ENCODE measurements around the gene GRID2IP. TPM values are rescaled to one million over a fixed set of nuclear protein-coding genes. Genes with fewer than 3 reads are reported as not detected.

Gene GRID2IP
- total and polyA plus RNA-seq, 5 donors from 2014 or later: 0.10 to 0.15 TPM; not detected in 3

DNA sequence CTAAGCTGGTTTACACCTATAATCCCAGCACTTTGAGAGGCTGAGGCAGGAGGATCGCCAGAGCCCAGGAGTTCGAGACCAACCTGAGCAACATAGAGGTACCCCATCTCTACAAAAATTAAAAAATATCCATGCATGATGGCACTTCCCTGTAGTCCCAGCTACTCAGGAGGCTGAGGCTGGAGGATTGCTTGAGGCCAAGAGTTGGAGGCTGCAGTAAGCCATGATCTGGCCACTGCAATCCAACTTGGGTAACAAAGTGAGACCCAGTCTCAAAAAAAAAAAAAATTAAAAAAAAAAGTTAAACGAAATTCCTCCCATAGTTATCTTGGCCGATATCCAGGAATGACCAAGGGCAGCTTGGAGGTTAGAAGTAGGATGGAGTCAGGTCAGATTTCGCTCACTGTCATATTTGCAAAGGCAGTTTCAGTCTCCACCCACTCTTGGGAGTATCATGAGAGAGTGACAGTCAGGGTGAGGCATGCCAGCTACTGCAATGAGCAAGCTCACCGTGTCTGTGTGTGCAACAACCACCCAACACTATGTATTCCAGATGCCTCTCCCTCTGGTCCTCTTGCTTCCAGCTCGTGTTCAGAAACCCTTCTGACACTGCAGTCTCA lies 20.0 kb upstream of the GRID2IP start:
- Mint-ChIP-seq H3K27ac (no peak overlapping the region), H3K36me3 (no peaks in the 10 kb centered on the region), H3K4me1 (peaks cover 0 to 2% (median 0%) of the 10 kb centered on the region in 4 donors), H3K4me3 (no peak overlapping the region), H3K9me3 (no peaks in the 10 kb centered on the region), H3K27me3 (peaks cover 8% of the 10 kb centered on the region)
- Histone ChIP-seq H3K9me3 (ENCODE audit: control insufficient read depth in 2 of 2, low read length in 2 of 2) (no peaks in the 10 kb centered on the region), H3K27ac (ENCODE audit: insufficient read depth, low read length, poor library complexity, severe bottlenecking) (no peak overlapping the region), H3K27me3 (ENCODE audit: control insufficient read depth, insufficient read depth, low read length) (no peaks in the 10 kb centered on the region), H3K4me3 (ENCODE audit: low read depth, low read length) (no peak overlapping the region), H3K36me3 (ENCODE audit: control insufficient read depth, insufficient read depth, low read length) (no peaks in the 10 kb centered on the region), H3K4me1 (ENCODE audit: control insufficient read depth, insufficient read depth, low read length, poor library complexity, severe bottlenecking) (no peaks in the 10 kb centered on the region)
- ATAC-seq (ENCODE audit: low read depth in 2 of 2) (no peak), DNase-seq (no peak)

DNA sequence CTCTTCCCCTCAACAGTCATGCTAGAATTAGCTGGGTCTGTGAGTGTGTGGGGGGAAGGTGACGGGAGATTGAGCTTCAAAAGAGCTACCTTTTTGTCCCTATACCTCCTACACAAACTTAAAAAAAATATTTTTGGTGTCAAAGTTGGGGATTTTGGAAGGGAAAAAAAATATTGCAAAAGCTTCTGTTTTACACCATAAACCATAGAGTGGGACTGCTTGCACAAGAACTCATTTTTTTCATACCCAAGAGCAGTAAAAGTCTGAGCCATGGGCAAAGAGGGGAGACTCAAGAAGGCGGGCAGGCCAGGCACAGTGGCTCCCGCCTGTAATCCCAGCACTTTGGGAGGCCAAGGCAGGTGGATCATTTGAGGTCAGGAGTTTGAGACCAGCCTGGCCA lies 16.6 kb upstream of the GRID2IP start:
- no peaks in the 10 kb centered on the region for H3K4me1 ChIP-seq (ENCODE audit: control insufficient read depth, insufficient read depth, low read length, poor library complexity, severe bottlenecking)
- Mint-ChIP-seq H3K36me3 (no peaks in the 10 kb centered on the region), H3K4me1 (no peaks in the 10 kb centered on the region), H3K27ac (no peak overlapping the region), H3K9me3 (no peaks in the 10 kb centered on the region), H3K4me3 (no peak overlapping the region), H3K27me3 (peaks cover 8% of the 10 kb centered on the region)
- no peak overlapping the region for H3K27ac ChIP-seq (ENCODE audit: insufficient read depth, low read length, poor library complexity, severe bottlenecking)
- H3K36me3 ChIP-seq (ENCODE audit: control insufficient read depth, insufficient read depth, low read length): no peaks in the 10 kb centered on the region
- no peaks in the 10 kb centered on the region for H3K9me3 ChIP-seq (ENCODE audit: control insufficient read depth in 2 of 2, low read length in 2 of 2)
- no peak for ATAC-seq (ENCODE audit: low read depth in 2 of 2)
- no peaks in the 10 kb centered on the region for H3K27me3 ChIP-seq (ENCODE audit: control insufficient read depth, insufficient read depth, low read length)
- no peak overlapping the region for H3K4me3 ChIP-seq (ENCODE audit: low read depth, low read length)
- DNase-seq: no peak

DNA sequence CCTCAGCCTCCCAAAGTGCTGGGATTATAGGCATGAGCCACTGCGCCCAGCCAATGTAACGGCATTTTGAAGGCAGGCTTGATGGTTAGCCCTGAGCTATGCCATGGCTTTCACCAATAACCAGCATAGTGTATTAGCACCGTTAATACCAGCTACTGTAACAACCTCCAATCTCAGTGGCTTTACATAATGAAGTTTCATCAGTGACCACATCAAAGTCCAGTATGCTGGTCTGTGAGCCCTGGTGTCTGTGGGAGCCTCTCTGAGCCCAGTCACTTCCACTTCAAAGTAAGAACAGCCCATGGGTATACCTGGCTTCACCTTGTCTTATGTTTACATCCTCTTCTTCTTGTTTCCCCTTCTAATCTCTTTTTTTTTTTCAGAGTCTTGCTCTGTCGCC lies 14.4 kb upstream of the GRID2IP start:
- H3K4me3 Mint-ChIP-seq: no peak overlapping the region
- no peaks in the 10 kb centered on the region for H3K9me3 Mint-ChIP-seq
- peaks cover 8% of the 10 kb centered on the region for H3K27me3 Mint-ChIP-seq
- H3K36me3 Mint-ChIP-seq: no peaks in the 10 kb centered on the region
- H3K4me3 ChIP-seq (ENCODE audit: low read depth, low read length): no peak overlapping the region
- H3K4me1 Mint-ChIP-seq: no peaks in the 10 kb centered on the region
- no peaks in the 10 kb centered on the region for H3K4me1 ChIP-seq (ENCODE audit: control insufficient read depth, insufficient read depth, low read length, poor library complexity, severe bottlenecking)
- H3K9me3 ChIP-seq (ENCODE audit: control insufficient read depth in 2 of 2, low read length in 2 of 2): no peaks in the 10 kb centered on the region
- no peak overlapping the region for H3K27ac Mint-ChIP-seq
- DNase-seq: no peak
- no peaks in the 10 kb centered on the region for H3K36me3 ChIP-seq (ENCODE audit: control insufficient read depth, insufficient read depth, low read length)
- no peak overlapping the region for H3K27ac ChIP-seq (ENCODE audit: insufficient read depth, low read length, poor library complexity, severe bottlenecking)
- H3K27me3 ChIP-seq (ENCODE audit: control insufficient read depth, insufficient read depth, low read length): no peaks in the 10 kb centered on the region
- ATAC-seq (ENCODE audit: low read depth in 2 of 2): no peak

DNA sequence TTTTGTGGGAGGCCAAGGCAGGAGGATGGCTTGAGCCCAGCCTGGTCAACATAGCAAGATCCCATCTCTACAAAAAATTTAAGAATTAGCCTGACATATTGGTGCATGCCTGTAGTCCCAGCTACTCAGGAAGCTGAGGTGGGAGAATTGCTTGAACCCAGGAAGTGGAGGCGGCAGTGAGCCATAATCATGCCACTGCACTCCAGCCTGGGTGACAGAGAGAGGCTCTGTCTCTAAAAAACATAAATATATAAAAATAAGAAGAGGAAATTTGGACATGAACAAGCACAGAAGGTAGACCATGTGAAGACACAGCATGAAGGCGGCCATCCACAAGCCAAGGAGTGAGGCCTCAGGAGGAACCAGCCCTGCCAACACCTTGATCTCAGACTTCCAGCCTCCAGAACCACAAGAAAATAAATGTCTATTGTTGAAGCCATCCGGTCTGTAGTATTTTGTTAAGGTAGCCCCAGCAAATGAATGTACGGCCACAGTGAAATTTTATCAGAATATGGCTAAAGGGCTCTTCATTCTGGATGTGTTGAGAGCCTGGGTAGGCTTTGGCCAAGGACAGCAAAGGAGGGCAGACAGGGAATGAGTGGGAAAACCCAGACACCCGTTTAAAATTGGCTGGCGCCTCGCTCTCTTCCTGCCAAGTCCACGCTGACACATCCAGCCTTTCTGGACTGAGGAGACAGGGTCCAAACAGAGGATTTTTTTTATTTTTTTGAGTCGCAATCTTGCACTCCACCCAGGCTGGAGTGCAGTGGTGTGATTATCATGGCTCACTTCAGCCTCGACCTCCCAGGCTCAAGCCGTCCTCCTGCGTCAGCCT lies 12.9 kb upstream of the GRID2IP start:
- no peak for ATAC-seq (ENCODE audit: low read depth in 2 of 2)
- Histone ChIP-seq H3K36me3 (ENCODE audit: control insufficient read depth, insufficient read depth, low read length) (no peaks in the 10 kb centered on the region), H3K4me3 (ENCODE audit: low read depth, low read length) (no peak overlapping the region), H3K4me1 (ENCODE audit: control insufficient read depth, insufficient read depth, low read length, poor library complexity, severe bottlenecking) (no peaks in the 10 kb centered on the region), H3K27me3 (ENCODE audit: control insufficient read depth, insufficient read depth, low read length) (no peaks in the 10 kb centered on the region), H3K9me3 (ENCODE audit: control insufficient read depth in 2 of 2, low read length in 2 of 2) (no peaks in the 10 kb centered on the region), H3K27ac (ENCODE audit: insufficient read depth, low read length, poor library complexity, severe bottlenecking) (no peak overlapping the region)
- Mint-ChIP-seq H3K27ac (no peak overlapping the region), H3K36me3 (no peaks in the 10 kb centered on the region), H3K9me3 (no peaks in the 10 kb centered on the region), H3K27me3 (peaks cover 8% of the 10 kb centered on the region), H3K4me1 (no peaks in the 10 kb centered on the region), H3K4me3 (no peak overlapping the region)
- no peak for DNase-seq

DNA sequence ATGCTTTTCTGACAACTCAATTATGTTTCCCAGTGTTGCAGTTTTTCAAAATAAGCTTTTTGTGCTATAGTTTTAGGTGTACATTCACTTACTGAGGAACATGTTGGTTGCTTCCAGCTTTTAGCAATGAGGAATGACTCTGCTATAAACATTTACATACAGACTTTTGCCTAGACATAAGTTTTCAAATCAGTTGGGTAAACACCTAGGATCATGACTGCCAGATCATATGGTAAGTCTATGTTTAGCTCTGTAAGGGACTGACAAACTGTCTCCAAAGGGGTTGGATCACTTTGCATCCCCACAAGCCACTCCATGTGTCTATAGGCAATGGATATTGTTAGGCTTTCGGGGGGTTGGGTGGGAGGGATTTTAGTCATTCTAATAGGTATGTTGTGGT lies 10.8 kb upstream of the GRID2IP start:
- no peaks in the 10 kb centered on the region for H3K27me3 ChIP-seq (ENCODE audit: control insufficient read depth, insufficient read depth, low read length)
- Mint-ChIP-seq H3K36me3 (no peaks in the 10 kb centered on the region), H3K27me3 (peaks cover 4% of the 10 kb centered on the region), H3K27ac (no peak overlapping the region), H3K9me3 (no peaks in the 10 kb centered on the region), H3K4me3 (no peak overlapping the region), H3K4me1 (no peaks in the 10 kb centered on the region)
- no peak overlapping the region for H3K27ac ChIP-seq (ENCODE audit: insufficient read depth, low read length, poor library complexity, severe bottlenecking)
- DNase-seq (no peak), ATAC-seq (ENCODE audit: low read depth in 2 of 2) (no peak)
- H3K4me1 ChIP-seq (ENCODE audit: control insufficient read depth, insufficient read depth, low read length, poor library complexity, severe bottlenecking): no peaks in the 10 kb centered on the region
- no peaks in the 10 kb centered on the region for H3K9me3 ChIP-seq (ENCODE audit: control insufficient read depth in 2 of 2, low read length in 2 of 2)
- H3K36me3 ChIP-seq (ENCODE audit: control insufficient read depth, insufficient read depth, low read length): no peaks in the 10 kb centered on the region
- no peak overlapping the region for H3K4me3 ChIP-seq (ENCODE audit: low read depth, low read length)

DNA sequence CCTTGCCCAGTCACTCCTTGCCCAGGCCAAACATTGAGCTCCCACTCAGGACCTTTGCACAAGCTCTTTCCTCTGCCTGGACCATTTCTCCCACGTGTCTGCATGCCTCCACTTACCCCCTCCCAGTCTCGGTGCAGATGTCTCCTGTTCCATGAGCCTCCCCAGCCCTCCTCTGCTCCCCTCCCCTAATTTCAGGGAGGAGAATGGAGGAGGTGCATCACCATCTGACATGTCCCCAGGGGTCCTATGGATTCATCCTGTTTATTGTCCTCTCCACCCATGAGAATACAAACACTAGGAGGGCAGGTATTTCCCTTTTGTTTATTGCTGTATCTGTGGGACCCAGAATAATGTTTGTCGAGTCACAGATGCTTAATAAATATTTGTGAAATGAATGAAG lies 8.6 kb upstream of the GRID2IP start:
- no peaks in the 10 kb centered on the region for H3K36me3 Mint-ChIP-seq
- Histone ChIP-seq H3K4me3 (ENCODE audit: low read depth, low read length) (no peak overlapping the region), H3K4me1 (ENCODE audit: control insufficient read depth, insufficient read depth, low read length, poor library complexity, severe bottlenecking) (peaks cover 3% of the 10 kb centered on the region), H3K36me3 (ENCODE audit: control insufficient read depth, insufficient read depth, low read length) (no peaks in the 10 kb centered on the region), H3K27me3 (ENCODE audit: control insufficient read depth, insufficient read depth, low read length) (no peaks in the 10 kb centered on the region), H3K27ac (ENCODE audit: insufficient read depth, low read length, poor library complexity, severe bottlenecking) (no peak overlapping the region), H3K9me3 (ENCODE audit: control insufficient read depth in 2 of 2, low read length in 2 of 2) (no peaks in the 10 kb centered on the region)
- H3K4me3 Mint-ChIP-seq: no peak overlapping the region
- peaks cover 0 to 6% (median 3%) of the 10 kb centered on the region in 4 donors for H3K4me1 Mint-ChIP-seq
- no peaks in the 10 kb centered on the region for H3K9me3 Mint-ChIP-seq
- H3K27me3 Mint-ChIP-seq: no peaks in the 10 kb centered on the region
- ATAC-seq (ENCODE audit: low read depth in 2 of 2): no peak
- DNase-seq: no peak
- H3K27ac Mint-ChIP-seq: no peak overlapping the region

DNA sequence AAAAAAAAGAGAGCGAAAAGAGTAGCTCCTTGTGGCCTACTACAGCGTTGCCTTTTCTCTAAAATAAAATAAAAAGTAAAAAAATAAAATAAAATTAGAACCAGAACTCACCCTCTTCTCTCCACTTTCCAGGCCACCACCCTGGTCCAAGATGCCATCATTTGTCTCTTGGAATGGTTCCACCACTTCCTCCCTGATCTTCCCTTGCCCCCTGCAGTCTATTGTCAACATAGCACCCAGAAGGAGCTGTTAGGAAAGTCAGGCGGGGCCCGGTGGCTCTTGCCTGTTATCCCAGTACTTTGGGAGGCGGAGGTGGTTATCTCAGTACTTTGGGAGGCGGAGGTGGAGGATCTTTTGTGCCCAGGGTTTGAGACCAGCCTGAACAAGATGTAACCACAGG lies 7.6 kb upstream of the GRID2IP start:
- no peaks in the 10 kb centered on the region for H3K27me3 ChIP-seq (ENCODE audit: control insufficient read depth, insufficient read depth, low read length)
- Mint-ChIP-seq H3K4me3 (no peak overlapping the region), H3K36me3 (no peaks in the 10 kb centered on the region), H3K27ac (no peak overlapping the region), H3K4me1 (peaks cover 0 to 10% (median 6%) of the 10 kb centered on the region in 4 donors), H3K9me3 (no peaks in the 10 kb centered on the region), H3K27me3 (no peaks in the 10 kb centered on the region)
- H3K36me3 ChIP-seq (ENCODE audit: control insufficient read depth, insufficient read depth, low read length): no peaks in the 10 kb centered on the region
- H3K9me3 ChIP-seq (ENCODE audit: control insufficient read depth in 2 of 2, low read length in 2 of 2): no peaks in the 10 kb centered on the region
- peaks cover 9% of the 10 kb centered on the region for H3K4me1 ChIP-seq (ENCODE audit: control insufficient read depth, insufficient read depth, low read length, poor library complexity, severe bottlenecking)
- ATAC-seq (ENCODE audit: low read depth in 2 of 2): no peak
- no peak overlapping the region for H3K4me3 ChIP-seq (ENCODE audit: low read depth, low read length)
- DNase-seq: no peak
- no peak overlapping the region for H3K27ac ChIP-seq (ENCODE audit: insufficient read depth, low read length, poor library complexity, severe bottlenecking)

DNA sequence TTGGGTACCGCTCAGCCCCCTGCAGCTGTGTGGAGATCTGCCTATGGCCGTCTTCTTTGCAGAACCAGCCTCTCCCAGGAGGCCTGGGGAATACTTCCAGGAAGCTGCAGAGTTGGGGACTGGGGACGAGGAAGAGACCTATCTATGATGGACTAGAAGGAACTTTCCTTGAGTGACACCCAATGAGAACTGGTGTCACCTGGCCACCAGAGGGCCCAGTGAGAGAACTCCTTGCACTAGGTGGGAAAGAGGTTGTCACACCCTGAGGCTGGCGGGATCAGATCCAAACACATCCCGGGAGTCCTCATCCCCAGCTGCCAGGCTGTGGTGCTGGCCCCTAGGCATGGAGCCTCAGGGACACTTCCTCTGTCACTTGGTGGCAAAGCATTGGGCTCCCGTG lies 4.9 kb upstream of the GRID2IP start:
- Mint-ChIP-seq H3K27ac (peak overlapping the region in 1 of 3 donors; percentile 69), H3K9me3 (no peaks in the 10 kb centered on the region), H3K27me3 (no peaks in the 10 kb centered on the region), H3K36me3 (no peaks in the 10 kb centered on the region), H3K4me3 (peak overlapping the region in 1 of 4 donors; percentile 61), H3K4me1 (peaks cover 0 to 10% (median 6%) of the 10 kb centered on the region in 4 donors)
- H3K4me3 ChIP-seq (ENCODE audit: low read depth, low read length): no peak overlapping the region
- H3K36me3 ChIP-seq (ENCODE audit: control insufficient read depth, insufficient read depth, low read length): no peaks in the 10 kb centered on the region
- H3K27ac ChIP-seq (ENCODE audit: insufficient read depth, low read length, poor library complexity, severe bottlenecking): no peak overlapping the region
- DNase-seq: no peak
- no peaks in the 10 kb centered on the region for H3K27me3 ChIP-seq (ENCODE audit: control insufficient read depth, insufficient read depth, low read length)
- H3K9me3 ChIP-seq (ENCODE audit: control insufficient read depth in 2 of 2, low read length in 2 of 2): no peaks in the 10 kb centered on the region
- no peak for ATAC-seq (ENCODE audit: low read depth in 2 of 2)
- peaks cover 9% of the 10 kb centered on the region for H3K4me1 ChIP-seq (ENCODE audit: control insufficient read depth, insufficient read depth, low read length, poor library complexity, severe bottlenecking)
